Right kidney (tissue), 1 donor: ENCODE measurements around the gene ARNT2.
"Not testable (repeated sequence)": the region's sequence is repeated elsewhere in the genome, so short reads cannot be mapped to it uniquely, and the experiment has no call there.

Experiments
- DNase-seq: peaks from one replicate; pipeline ENCODE4 v3.0.0-alpha.2; 2016

ARNT2 gene

DNA sequence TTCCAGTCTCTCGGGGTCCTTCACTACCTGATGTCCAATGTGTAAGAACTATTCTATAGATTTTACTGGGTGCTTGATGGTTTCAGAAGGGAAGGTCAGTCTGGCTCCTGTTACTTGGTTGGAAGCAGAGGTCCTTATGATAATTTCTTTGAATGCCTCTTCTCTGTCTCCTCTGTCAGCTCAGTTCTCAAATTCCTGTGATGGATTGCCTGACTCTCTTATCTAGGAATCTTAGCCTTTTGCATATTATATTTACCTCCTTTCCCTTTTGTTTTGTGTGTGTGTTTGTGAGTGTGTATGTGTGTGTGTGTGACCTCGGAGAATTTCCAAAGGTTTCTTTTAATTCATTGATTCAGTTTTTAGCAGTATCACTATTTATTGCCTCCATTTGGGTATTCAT lies 88.2 kb downstream of the ARNT2 start:
- DNase-seq: no peak

DNA sequence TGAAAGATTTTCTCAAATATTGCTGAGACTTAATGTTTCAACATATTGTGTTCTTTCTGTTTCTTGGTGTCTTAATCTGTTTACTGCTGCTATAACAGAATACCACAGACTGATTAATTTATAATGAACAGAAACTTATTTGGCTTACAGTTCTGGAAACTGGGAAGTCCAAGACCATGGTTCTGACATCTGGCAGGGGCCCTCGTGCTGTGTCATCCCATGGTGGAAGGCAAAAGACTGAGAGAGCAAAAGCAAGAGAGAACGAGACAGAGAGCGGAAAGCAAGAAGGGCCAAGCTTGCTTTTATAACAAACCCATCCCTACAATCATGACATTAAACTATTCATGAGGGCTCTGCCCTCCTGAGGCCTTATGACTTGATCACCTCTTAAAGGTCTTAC lies 88.7 kb downstream of the ARNT2 start:
- DNase-seq: no peak

- DNase-seq: peak; percentile 45
Observed at GRCh38 chr15:80494351-80494751, 90.2 kb downstream of the ARNT2 start.

DNA sequence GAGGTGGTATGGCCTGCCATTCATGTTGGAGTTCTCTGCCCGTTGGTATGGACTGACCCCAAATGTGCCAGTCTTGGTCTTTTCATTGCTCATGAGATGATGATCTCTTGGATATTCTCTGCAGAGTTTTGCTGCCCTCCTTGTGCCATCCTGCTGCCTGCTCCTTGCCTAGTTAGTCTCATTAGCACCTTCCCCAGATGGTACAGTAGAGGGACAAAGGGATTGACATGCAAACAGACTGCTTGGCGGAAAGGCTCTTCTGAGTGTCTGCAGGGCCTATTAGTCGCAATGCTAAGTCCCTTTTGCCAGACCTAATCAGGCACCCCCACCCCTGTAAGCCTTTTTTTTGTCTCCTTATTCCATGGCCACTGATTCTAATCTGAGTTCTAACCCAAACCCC lies 90.6 kb downstream of the ARNT2 start:
- DNase-seq: no peak

DNA sequence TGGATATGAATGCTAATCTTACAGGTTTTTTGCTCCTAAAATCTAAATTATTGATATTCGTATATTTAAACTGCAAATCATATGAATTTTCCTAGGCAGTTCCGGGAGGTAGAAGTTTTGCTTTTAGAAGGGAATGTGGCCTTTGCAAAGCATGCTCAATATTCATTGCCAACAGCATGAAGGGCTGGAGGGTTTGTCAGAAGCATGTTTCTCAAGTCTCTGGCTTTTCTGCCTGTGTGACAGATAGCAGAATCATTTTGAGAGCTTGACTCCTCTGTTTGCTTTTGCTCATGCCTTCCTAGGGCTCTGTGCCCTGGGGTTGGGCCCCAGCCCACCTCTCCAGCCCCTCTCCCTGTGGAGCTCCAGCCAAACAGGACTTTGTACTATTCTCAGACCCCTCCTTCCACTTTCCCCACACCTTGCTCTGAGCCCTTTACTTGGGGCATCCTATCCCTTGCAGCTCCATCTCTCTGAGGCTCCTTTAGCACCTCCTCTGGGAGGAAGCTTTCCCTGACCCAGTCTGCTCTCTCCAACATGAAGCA lies 91.3 kb downstream of the ARNT2 start:
- no peak for DNase-seq

GRCh38 chr15:80496096-80496495 lies 91.9 kb downstream of the ARNT2 start:
- no peak for DNase-seq

- DNase-seq: no peak
Observed at GRCh38 chr15:80497221-80497620, 93.0 kb downstream of the ARNT2 start.

- no peak for DNase-seq
Observed at GRCh38 chr15:80498652-80499051, 94.5 kb downstream of the ARNT2 start.

DNA sequence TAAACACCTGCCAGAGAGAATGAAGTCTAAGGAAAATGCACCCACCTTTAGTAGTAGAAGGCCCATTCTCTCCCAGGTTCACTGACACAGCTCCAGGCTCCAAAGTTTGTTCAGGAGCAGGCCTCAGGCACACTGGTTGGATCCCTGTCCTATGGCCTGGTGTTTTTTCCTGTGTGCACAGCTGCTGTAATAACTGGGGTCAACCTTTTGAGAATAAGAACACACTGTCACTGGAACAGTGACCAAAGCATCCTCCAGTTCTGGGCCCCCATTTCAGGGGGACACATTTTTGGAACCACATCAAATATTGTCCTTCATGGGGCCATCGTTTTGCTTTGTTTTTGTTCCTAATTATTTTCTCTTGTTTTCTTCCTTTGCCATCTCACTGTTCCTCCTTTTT lies 95.8 kb downstream of the ARNT2 start:
- no peak for DNase-seq

DNA sequence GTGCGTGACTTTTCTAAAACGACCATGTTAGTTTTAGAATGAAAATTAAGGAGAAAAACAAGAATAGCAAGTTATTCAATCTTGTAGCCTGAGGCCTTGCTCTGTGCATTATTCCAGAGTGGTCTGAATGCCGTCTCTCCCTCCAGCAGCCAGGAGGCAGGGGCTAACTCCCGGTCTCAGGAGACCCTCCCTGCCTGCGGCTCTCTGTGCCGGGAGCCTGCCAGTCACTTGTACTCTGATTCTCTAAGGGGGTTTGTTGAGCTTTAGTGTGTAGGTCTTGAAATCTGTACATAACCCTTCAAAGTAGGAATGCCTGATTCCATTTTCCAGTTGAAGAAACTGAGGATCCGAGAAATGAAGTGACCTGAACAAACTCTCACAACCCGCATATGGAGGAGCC lies 97.3 kb downstream of the ARNT2 start:
- DNase-seq: no peak

DNA sequence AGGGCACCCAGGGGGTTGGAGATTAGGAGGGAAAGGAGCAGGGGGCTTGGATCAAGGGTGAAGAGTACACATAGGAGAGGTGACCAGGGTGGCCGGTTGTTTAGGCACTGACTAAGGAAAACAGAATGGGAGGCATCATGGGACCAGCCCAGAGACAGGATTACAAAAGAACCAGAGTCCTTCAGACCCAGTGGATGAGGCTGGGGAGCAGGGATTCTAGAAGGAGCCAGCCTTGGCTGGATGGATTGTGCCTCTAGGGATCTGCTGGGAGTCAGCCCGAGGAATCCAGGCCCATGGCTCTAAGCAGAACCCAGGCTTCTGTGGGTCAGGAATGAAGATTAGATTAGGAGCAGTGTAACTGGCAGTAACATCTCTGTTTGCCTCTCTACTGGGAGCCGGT lies 98.6 kb downstream of the ARNT2 start:
- no peak for DNase-seq

- no peak for DNase-seq
Observed at GRCh38 chr15:80503319-80503952, 99.3 kb downstream of the ARNT2 start.

- no peak for DNase-seq
Observed at GRCh38 chr15:80504931-80505330, 100.7 kb downstream of the ARNT2 start.

- DNase-seq: no peak
Observed at GRCh38 chr15:80506286-80506893, 102.2 kb downstream of the ARNT2 start.

- DNase-seq: no peak
Observed at GRCh38 chr15:80507131-80507530, 102.9 kb downstream of the ARNT2 start.

DNA sequence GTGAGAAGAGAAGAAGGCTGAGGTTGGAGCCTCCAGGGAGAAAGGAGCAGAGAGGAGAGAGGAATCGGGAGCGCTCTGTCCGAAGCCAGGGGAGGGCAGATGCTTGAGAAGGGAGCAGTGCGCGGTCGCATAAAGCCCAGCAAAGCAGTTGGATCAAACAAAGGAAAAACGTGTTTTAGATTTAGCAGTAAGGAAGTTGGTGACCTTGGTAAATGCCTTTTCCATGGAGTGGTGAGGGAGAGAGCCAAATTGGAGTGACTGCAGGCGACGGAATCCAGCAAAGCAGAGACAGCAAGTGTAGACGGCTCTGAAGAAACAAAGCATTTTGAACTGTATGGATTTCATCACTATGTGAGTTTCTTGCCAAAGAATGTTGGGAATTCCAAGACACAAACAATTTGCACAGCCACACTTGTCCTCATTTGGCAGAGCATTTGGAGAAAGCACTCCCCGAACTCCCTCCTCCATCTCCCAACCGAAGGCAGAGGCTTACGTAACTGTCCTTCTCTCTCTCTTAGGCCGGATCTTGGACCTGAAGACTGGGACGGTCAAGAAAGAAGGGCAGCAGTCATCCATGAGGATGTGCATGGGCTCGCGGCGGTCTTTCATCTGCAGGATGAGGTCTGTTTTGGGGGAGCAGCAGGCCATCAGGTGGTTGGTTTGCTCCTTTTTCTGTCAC lies 103.6 kb downstream of the ARNT2 start:
- DNase-seq: no peak

- DNase-seq: no peak
Observed at GRCh38 chr15:80508783-80509182, 104.6 kb downstream of the ARNT2 start.

- DNase-seq: no peak
Observed at GRCh38 chr15:80509800-80510199, 105.6 kb downstream of the ARNT2 start.

- not testable (repeated sequence) for DNase-seq
Observed at GRCh38 chr15:80510985-80511384, 106.8 kb downstream of the ARNT2 start.

GRCh38 chr15:80512726-80513660 lies 108.8 kb downstream of the ARNT2 start:
- no peak for DNase-seq

- DNase-seq: no peak
Observed at GRCh38 chr15:80514071-80514780, 110.0 kb downstream of the ARNT2 start.

GRCh38 chr15:80517290-80517689 lies 113.1 kb downstream of the ARNT2 start:
- no peak for DNase-seq
